GM12878 (cell line): Measurements from ENCODE around the gene SLC45A1. TPM values are rescaled to one million over a fixed set of nuclear protein-coding genes. Genes with fewer than 3 reads are reported as not detected.

Experiments
- ATAC-seq: fragments of 200-7000 bp; cut with Tn5 transposase; 3 replicates; pipeline ENCODE4 v1.9.1; 2020; ENCODE audit warnings: mild to moderate bottlenecking, moderate library complexity
- BruUV-seq: library from RNA; stranded (reverse); fragments of 400-500 nt; replicated peaks from 2 replicates; lab custom pipeline; 2021; lab: Mats Ljungman, UMichigan
- CTCF ChIA-PET: fragments of 300-600 bp; sonication (Branson Sonifier 250); formaldehyde crosslinking; extraction: SDS; loops from one replicate; lab custom pipeline; 2021; ENCODE audit warnings: inconsistent platforms; lab: Yijun Ruan, JAX
- POLR2A ChIA-PET: fragments of 350-600 bp; formaldehyde crosslinking; extraction: SDS; loops from one replicate; lab custom pipeline; 2021; ENCODE audit warnings: inconsistent platforms; lab: Charles Lee
- RAD21 ChIA-PET: fragments of 300-600 bp; sonication (Branson Sonifier 250); formaldehyde crosslinking; loops from one replicate; lab custom pipeline; 2023; ENCODE audit warnings: antibody characterized with exemption; ENCODE audit not compliant: unreplicated experiment; lab: Charles Lee
- SMC1A ChIA-PET: fragments of 300-600 bp; sonication (Branson Sonifier 250); formaldehyde crosslinking; loops from one replicate; lab custom pipeline; 2023; ENCODE audit not compliant: unreplicated experiment, uncharacterized antibody; lab: Charles Lee
- DNase-seq: peaks from one replicate; pipeline ENCODE4 v3.0.0-alpha.2; 2011; ENCODE audit warnings: low read depth, low spot score
- FAIRE-seq: peaks from 3 replicates; lab custom pipeline; 2011; peaks lifted over from hg19 to GRCh38; lab: Jason Lieb, UNC
- H2AFZ ChIP-seq: 2 replicates; pipeline ENCODE4 v1.6.0; 2011; ENCODE audit warnings: low read depth, low read length, control low read depth; ENCODE audit not compliant: control insufficient read depth
- H3K27ac ChIP-seq: 2 replicates; pipeline ENCODE4 v1.5.1; 2011; ENCODE audit warnings: control low read depth; ENCODE audit not compliant: control insufficient read depth, insufficient read depth
- H3K27me3 ChIP-seq, 2 experiments: replicated peaks in 1 of 2; 2 replicates each; pipeline versions ENCODE4 v1.6.0 to v1.6.1; 2011; ENCODE audit warnings: low read length in 1 of 2; ENCODE audit not compliant: control insufficient read depth in 2 of 2, insufficient read depth in 2 of 2
- H3K36me3 ChIP-seq, 2 experiments: 2 replicates each; pipeline ENCODE4 v1.5.1; 2011; ENCODE audit warnings: low read length in 1 of 2; ENCODE audit not compliant: control insufficient read depth in 2 of 2, insufficient read depth in 2 of 2
- H3K4me1 ChIP-seq: 2 replicates; pipeline ENCODE4 v1.6.1; 2011; ENCODE audit warnings: mild to moderate bottlenecking, low read length, moderate library complexity, mixed read lengths; ENCODE audit not compliant: control insufficient read depth, insufficient read depth
- H3K4me2 ChIP-seq: 2 replicates; pipeline ENCODE4 v1.6.0; 2011; ENCODE audit warnings: control low read depth; ENCODE audit not compliant: control insufficient read depth, insufficient read depth
- H3K4me3 ChIP-seq: fragments of 200-600 bp; sonication (generic); 2 replicates; pipeline ENCODE4 v1.5.1; 2016
- H3K79me2 ChIP-seq: 2 replicates; pipeline ENCODE4 v1.6.0; 2011; ENCODE audit warnings: low read length; ENCODE audit not compliant: control insufficient read depth, insufficient read depth
- H3K9ac ChIP-seq: 2 replicates; pipeline ENCODE4 v1.8.0; 2011; ENCODE audit warnings: low read length, control low read depth, mixed read lengths; ENCODE audit not compliant: control insufficient read depth, insufficient read depth
- H3K9me3 ChIP-seq: replicated peaks from 3 replicates; pipeline ENCODE4 v1.5.1; 2011; ENCODE audit warnings: mild to moderate bottlenecking, low read length; ENCODE audit not compliant: control insufficient read depth, insufficient read depth
- H4K20me1 ChIP-seq: 2 replicates; pipeline ENCODE4 v1.6.0; 2011; ENCODE audit not compliant: control insufficient read depth, insufficient read depth
- CBX5 ChIP-seq: sonication (generic); IDR thresholded peaks from 2 replicates; pipeline ENCODE4 v1.6.1; 2016; ENCODE audit warnings: low read depth, moderate library complexity, mild to moderate bottlenecking, inconsistent platforms
- CTCF ChIP-seq, 3 experiments: IDR thresholded peaks in 2 of 3; conservative IDR thresholded peaks in 1 of 3; 2 replicates each; pipeline ENCODE4 v1.5.1; 2011; ENCODE audit warnings: low read depth in 3 of 3, low read length in 3 of 3, mild to moderate bottlenecking in 3 of 3, control low read depth in 2 of 3, moderate library complexity in 2 of 3, inconsistent platforms in 1 of 3, mixed read lengths in 1 of 3; ENCODE audit not compliant: control insufficient read depth in 2 of 3, insufficient read depth in 1 of 3; ENCODE audit errors: extremely low read depth in 1 of 3
- PAX5 ChIP-seq: IDR thresholded peaks from 2 replicates; pipeline ENCODE4 v1.6.1; 2011; ENCODE audit warnings: low read depth, low read length, borderline replicate concordance
- RAD21 ChIP-seq: IDR thresholded peaks from 2 replicates; pipeline ENCODE4 v1.6.1; 2011; ENCODE audit warnings: mild to moderate bottlenecking, low read depth, low read length, moderate library complexity; ENCODE audit not compliant: insufficient read depth
- SMC3 ChIP-seq: IDR thresholded peaks from 2 replicates; pipeline ENCODE4 v1.6.1; 2011; ENCODE audit warnings: low read length, improper control_type of control experiment, borderline replicate concordance
- WGBS: methylation state at CpG from one replicate; pipeline ENCODE4 v1.1.6; 2016; ENCODE audit warnings: low lambda C conversion rate; ENCODE audit not compliant: insufficient replicate concordance, insufficient coverage; ENCODE audit errors: missing lambda C conversion rate; 5-methylcytosine and 5-hydroxymethylcytosine counted together
- in situ Hi-C: fragments of 300-500 bp; cut with MboI; formaldehyde crosslinking; loops from 9 replicates; pipeline ENCODE4 v1.14.3; 2018; ENCODE audit warnings: mixed read lengths
- intact Hi-C: fragments of 100-400 bp; cut with micrococcal nuclease; formaldehyde crosslinking; loops from one replicate; pipeline ENCODE4 v1.14.2; 2022; ENCODE audit not compliant: unreplicated experiment
- polyA plus RNA-seq, 11 experiments: library from polyadenylated mRNA; depleted of rRNA in 4 of 11; unstranded in 6 of 11; stranded (reverse) in 5 of 11; fragments of >200 nt; fragmentation: Nextera tagmentation in 4 of 11; fragmentation: Illumina TruSeq in 1 of 11; extraction: Ambion mirVana in 4 of 11; extraction: Trizol in 1 of 11; gene quantifications; 1 replicate in 1 of 11; 2 replicates in 10 of 11; pipeline versions ENCODE4 v1.2.1 to v1.2.3, GENCODE V29; 2011 to 2016; ENCODE audit warnings: inconsistent platforms in 2 of 11, missing spikeins in 2 of 11, low read depth in 1 of 11
- total RNA-seq, 4 experiments: library from RNA; depleted of rRNA in 3 of 4; stranded (reverse); fragments of >200 nt in 3 of 4; fragmentation: Illumina TruSeq in 1 of 4; extraction: Trizol in 1 of 4; gene quantifications; 2 replicates each; pipeline versions ENCODE4 v1.2.1 to v1.2.3, GENCODE V29; 2013 to 2021

SLC45A1 gene
- total and polyA plus RNA-seq, 10 of the 15 experiments (the other 5 are each of a cell fraction or from before 2014, with no cell fraction given), result 0.07 to 0.23 (median 0.13) TPM; not detected in 6

- TF ChIP-seq CBX5, result no peak
Observed at GRCh38 chr1:8350914-8351684, 33.2 kb downstream of the SLC45A1 start (continued).

GRCh38 chr1:8351693-8352470 is 34.0 kb downstream of the SLC45A1 start:
- WGBS, result 85% methylated on average over 13 of the region's 13 CpGs
- ATAC-seq, result peak; percentile 40
- Histone ChIP-seq H3K79me2 (no peaks in the 10 kb centered on the region), H4K20me1 (no peaks in the 10 kb centered on the region), H3K4me2 (no peak overlapping the region), H3K9me3 (no peaks in the 10 kb centered on the region), H2AFZ (no peak overlapping the region), H3K9ac (no peak overlapping the region), H3K27me3 (no peaks in the 10 kb centered on the region), H3K27ac (no peak overlapping the region), H3K4me3 (no peak overlapping the region), H3K4me1 (no peaks in the 10 kb centered on the region), H3K36me3 (peaks cover 8 to 21% of the 10 kb centered on the region in 2 experiments)
- intact Hi-C loops, result no loop called here
- RAD21 ChIA-PET, result interaction anchor here (1.3 to 3.1 kb wide), 2 partner anchors 337 to 375 kb away, joined by 3 to 20 read pairs; no protein-coding TSS in a partner anchor
- SMC1A ChIA-PET, result interaction anchor here (1.2 to 3.9 kb wide), 2 partner anchors 35 to 337 kb away, joined by 3 to 16 read pairs; no protein-coding TSS in a partner anchor
- CTCF ChIA-PET, result interaction anchor here (1.0 to 3.6 kb wide), 10 partner anchors 320 to 510 kb away, joined by 3 to 76 read pairs (median 7); no protein-coding TSS in a partner anchor
- TF ChIP-seq RAD21 (0 out of 2 replicates have a peak, but pooled peaks have one; percentile 17), CTCF (IDR thresholded peaks at IDR 0.05 in 2 of 3, conservative IDR thresholded peaks at IDR 0.05 in 1 of 3; ENCODE audit: control insufficient read depth in 2 of 3, extremely low read depth in 1 of 3, insufficient read depth in 1 of 3, low read depth in 3 of 3, low read length in 3 of 3) (peak; percentile 26 to 58 (median 46); a peak in 4 of 6 replicates), SMC3 (peak; percentile 30; the same call in 1 of the 2 replicates), PAX5 (no peak)
- POLR2A ChIA-PET, result no interaction called here
- BruUV-seq, result no TSS peak
- DNase-seq, result no peak
- in situ Hi-C loops, result no loop called here
- no peak for FAIRE-seq
